Transverse colon (tissue), 4 donors: ENCODE data around the gene ARFGAP3.

Experiments
- EP300 ChIP-seq: sonication (generic); formaldehyde crosslinking; IDR thresholded peaks from one replicate; pipeline ENCODE4 v1.6.1; 2017; ENCODE audit warnings: antibody characterized with exemption, low read depth
- POLR2AphosphoS5 ChIP-seq, 3 donors: sonication (generic); formaldehyde crosslinking; IDR thresholded peaks; one replicate each; pipeline ENCODE4 v1.6.1; 2016; ENCODE audit warnings: antibody characterized with exemption in 3 of 3
- TF ChIP-seq, protein P1 (sequence below), 5 experiments: fragments of 200-600 bp in 3 of 5; fragments of 450-650 bp in 2 of 5; sonication (generic) in 3 of 5; IDR thresholded peaks; 1 replicate in 2 of 5; 2 replicates in 3 of 5; pipeline ENCODE4 v1.5.1; 2016 to 2017; ENCODE audit warnings: antibody characterized with exemption in 5 of 5, inconsistent platforms in 3 of 5, mild to moderate bottlenecking in 2 of 5, moderate library complexity in 1 of 5

DNA sequence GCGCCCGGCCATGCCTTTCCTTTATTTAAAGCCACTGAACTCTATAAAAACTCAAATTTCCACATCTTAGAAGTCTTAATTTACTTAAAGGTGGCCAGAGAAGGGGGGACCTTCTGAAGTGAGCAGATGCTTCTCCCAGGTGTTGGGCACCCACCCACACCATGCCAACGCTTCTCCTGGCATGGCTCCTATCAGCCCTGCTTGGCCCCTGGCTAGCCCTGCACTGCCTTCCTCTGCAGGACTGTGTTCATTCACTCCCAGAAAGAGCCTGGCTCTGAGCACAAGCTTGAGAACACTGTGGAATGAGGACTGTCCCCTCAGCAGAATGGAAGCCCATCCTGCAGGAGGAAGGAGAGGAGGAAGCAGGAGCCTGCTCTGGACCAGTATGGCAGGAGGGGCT, 34.6 kb upstream of the ARFGAP3 start:
- TF ChIP-seq EP300, result no peak
- TF ChIP-seq, protein P1, sequence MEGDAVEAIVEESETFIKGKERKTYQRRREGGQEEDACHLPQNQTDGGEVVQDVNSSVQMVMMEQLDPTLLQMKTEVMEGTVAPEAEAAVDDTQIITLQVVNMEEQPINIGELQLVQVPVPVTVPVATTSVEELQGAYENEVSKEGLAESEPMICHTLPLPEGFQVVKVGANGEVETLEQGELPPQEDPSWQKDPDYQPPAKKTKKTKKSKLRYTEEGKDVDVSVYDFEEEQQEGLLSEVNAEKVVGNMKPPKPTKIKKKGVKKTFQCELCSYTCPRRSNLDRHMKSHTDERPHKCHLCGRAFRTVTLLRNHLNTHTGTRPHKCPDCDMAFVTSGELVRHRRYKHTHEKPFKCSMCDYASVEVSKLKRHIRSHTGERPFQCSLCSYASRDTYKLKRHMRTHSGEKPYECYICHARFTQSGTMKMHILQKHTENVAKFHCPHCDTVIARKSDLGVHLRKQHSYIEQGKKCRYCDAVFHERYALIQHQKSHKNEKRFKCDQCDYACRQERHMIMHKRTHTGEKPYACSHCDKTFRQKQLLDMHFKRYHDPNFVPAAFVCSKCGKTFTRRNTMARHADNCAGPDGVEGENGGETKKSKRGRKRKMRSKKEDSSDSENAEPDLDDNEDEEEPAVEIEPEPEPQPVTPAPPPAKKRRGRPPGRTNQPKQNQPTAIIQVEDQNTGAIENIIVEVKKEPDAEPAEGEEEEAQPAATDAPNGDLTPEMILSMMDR (IDR thresholded peaks at IDR 0.05), result no peak
- no peak for TF ChIP-seq POLR2AphosphoS5 (IDR thresholded peaks at IDR 0.05)
